AG09309 (cell line): ENCODE data around the gene RFX8.
A peak's percentile ranks its signal among the peaks of the same experiment; 100 is the strongest.

Experiments
- DNase-seq: peaks from one replicate; pipeline ENCODE4 v3.0.0-alpha.2; 2010; ENCODE audit warnings: low read depth
- H3K4me3 ChIP-seq: 2 replicates; pipeline ENCODE4 v1.5.1; 2011; ENCODE audit warnings: mild to moderate bottlenecking, low read depth, low read length, moderate library complexity; ENCODE audit not compliant: control insufficient read depth
- CTCF ChIP-seq: IDR thresholded peaks from 2 replicates; pipeline ENCODE4 v1.5.1; 2011; ENCODE audit warnings: mild to moderate bottlenecking, low read depth, low read length, inconsistent platforms; ENCODE audit not compliant: insufficient read depth, control insufficient read depth; ENCODE audit errors: missing control alignments

RFX8 gene

GRCh38 chr2:101351207-101351606, 123.7 kb downstream of the RFX8 start:
- no peak overlapping the region for H3K4me3 ChIP-seq
- TF ChIP-seq CTCF, result no peak
- DNase-seq, result no peak

- no peak for DNase-seq
- H3K4me3 ChIP-seq, result no peak overlapping the region
- peak; percentile 52 for TF ChIP-seq CTCF
Observed at GRCh38 chr2:101349893-101350662, 124.8 kb downstream of the RFX8 start.

GRCh38 chr2:101348883-101349282, 126.0 kb downstream of the RFX8 start:
- no peak for DNase-seq
- no peak overlapping the region for H3K4me3 ChIP-seq
- TF ChIP-seq CTCF, result no peak
